ENCODE results near the gene BMP6. TPM values are rescaled to one million over a fixed set of nuclear protein-coding genes. Genes with fewer than 3 reads are reported as not detected.

Gene BMP6
- total RNA-seq, 1 donor from 2014 or later: 0.41 TPM

DNA sequence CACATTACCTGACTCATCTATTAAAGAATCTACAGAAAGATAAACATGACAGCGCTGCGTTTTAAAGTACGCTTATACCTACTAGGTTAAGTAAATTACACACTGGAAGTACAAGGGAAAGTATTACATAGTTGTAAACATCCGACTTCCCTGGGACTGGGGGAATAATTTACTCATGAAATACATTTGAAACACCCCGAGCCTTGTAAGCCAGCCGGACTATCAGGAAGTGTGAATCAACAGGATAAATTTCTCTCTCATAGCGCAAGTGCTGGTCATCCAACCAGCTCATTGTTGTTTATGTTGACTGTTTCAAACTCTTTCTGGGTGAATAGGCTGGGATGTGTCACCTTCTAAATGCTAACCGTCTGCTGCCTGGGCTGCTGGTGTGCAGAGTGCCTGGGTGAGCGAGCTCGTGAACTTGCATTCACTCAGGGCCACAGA is 4.9 kb downstream of the BMP6 start:
- H3K9me3 Mint-ChIP-seq: no peaks in the 10 kb centered on the region
- no peak overlapping the region for H2AFZ ChIP-seq (replicated peaks)
- H3K9ac ChIP-seq: no peak overlapping the region
- peaks cover 18% of the 10 kb centered on the region for H3F3A ChIP-seq (ENCODE audit: low read depth)
- H3K79me2 ChIP-seq (ENCODE audit: low read depth): no peaks in the 10 kb centered on the region
- H4K20me1 ChIP-seq (ENCODE audit: low read depth): peaks cover 21% of the 10 kb centered on the region
- no peak for DNase-seq (ENCODE audit: low spot score)
- H3K27me3 ChIP-seq: peaks cover 60% of the 10 kb centered on the region
- no peak overlapping the region for H3K27ac Mint-ChIP-seq
- peaks cover 36% of the 10 kb centered on the region for H3K4me1 Mint-ChIP-seq
- peaks cover 31% of the 10 kb centered on the region for H3K4me1 ChIP-seq
- peaks cover 17% of the 10 kb centered on the region for H3K27me3 Mint-ChIP-seq (ENCODE audit: insufficient read depth, low read depth)
- TF ChIP-seq CTCF (IDR thresholded peaks at IDR 0.05): no peak
- TF ChIP-seq EZH2 (IDR thresholded peaks at IDR 0.05): no peak
- TF ChIP-seq EZH2phosphoT487 (IDR thresholded peaks at IDR 0.05): no peak
- H3K36me3 ChIP-seq: no peaks in the 10 kb centered on the region
- H3K4me3 ChIP-seq: no peak overlapping the region
- no peaks in the 10 kb centered on the region for H3K9me3 ChIP-seq (ENCODE audit: low read depth)
- H3K36me3 Mint-ChIP-seq: no peaks in the 10 kb centered on the region
- H3K27ac ChIP-seq: no peak overlapping the region
- no peak overlapping the region for H3K4me2 ChIP-seq
- no peak overlapping the region for H3K4me3 Mint-ChIP-seq

DNA sequence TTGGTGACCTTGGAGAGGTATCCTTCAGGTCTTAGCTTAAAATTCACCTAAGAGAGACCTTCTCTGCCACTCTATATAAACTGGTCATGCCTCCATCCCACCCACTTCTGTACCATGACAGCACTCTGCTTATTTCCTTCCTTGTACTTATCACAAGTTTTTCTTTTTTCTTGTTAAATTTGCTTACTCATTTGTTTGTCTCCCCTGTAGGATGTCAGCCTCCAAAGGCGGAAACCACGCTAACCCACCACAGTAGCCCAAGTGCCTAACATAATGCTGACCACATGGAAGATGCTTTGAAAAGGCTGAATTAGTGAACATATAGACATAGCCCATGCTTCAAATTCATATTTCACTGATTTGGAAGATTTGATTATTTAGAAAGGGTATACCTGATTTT is 5.4 kb downstream of the BMP6 start:
- no peaks in the 10 kb centered on the region for H3K79me2 ChIP-seq (ENCODE audit: low read depth)
- no peak overlapping the region for H3K9ac ChIP-seq
- peaks cover 55% of the 10 kb centered on the region for H3K27me3 ChIP-seq
- H4K20me1 ChIP-seq (ENCODE audit: low read depth): peaks cover 21% of the 10 kb centered on the region
- Mint-ChIP-seq H3K4me3 (no peak overlapping the region), H3K27ac (no peak overlapping the region), H3K4me1 (peaks cover 41% of the 10 kb centered on the region), H3K27me3 (ENCODE audit: insufficient read depth, low read depth) (peaks cover 16% of the 10 kb centered on the region), H3K9me3 (no peaks in the 10 kb centered on the region), H3K36me3 (no peaks in the 10 kb centered on the region)
- H3K4me1 ChIP-seq: peaks cover 31% of the 10 kb centered on the region
- no peak overlapping the region for H3K27ac ChIP-seq
- H3F3A ChIP-seq (ENCODE audit: low read depth): peaks cover 18% of the 10 kb centered on the region
- DNase-seq (ENCODE audit: low spot score): no peak
- H3K9me3 ChIP-seq (ENCODE audit: low read depth): no peaks in the 10 kb centered on the region
- no peak overlapping the region for H3K4me3 ChIP-seq
- H3K36me3 ChIP-seq: no peaks in the 10 kb centered on the region
- H3K4me2 ChIP-seq: no peak overlapping the region
- no peak overlapping the region for H2AFZ ChIP-seq (replicated peaks)
- TF ChIP-seq CTCF (IDR thresholded peaks at IDR 0.05): no peak

- Histone ChIP-seq H2AFZ (replicated peaks) (no peak overlapping the region), H3K4me2 (peak overlapping the region; percentile 45), H3K36me3 (no peaks in the 10 kb centered on the region), H3K9me3 (ENCODE audit: low read depth) (no peaks in the 10 kb centered on the region), H3K79me2 (ENCODE audit: low read depth) (no peaks in the 10 kb centered on the region), H3K4me3 (no peak overlapping the region), H3K27me3 (peaks cover 45% of the 10 kb centered on the region), H3K4me1 (peaks cover 31% of the 10 kb centered on the region), H3F3A (ENCODE audit: low read depth) (peaks cover 18% of the 10 kb centered on the region), H4K20me1 (ENCODE audit: low read depth) (peaks cover 19% of the 10 kb centered on the region), H3K9ac (no peak overlapping the region), H3K27ac (no peak overlapping the region)
- DNase-seq (ENCODE audit: low spot score): peak; percentile 22
- Mint-ChIP-seq H3K27me3 (ENCODE audit: insufficient read depth, low read depth) (peaks cover 15% of the 10 kb centered on the region), H3K27ac (no peak overlapping the region), H3K36me3 (no peaks in the 10 kb centered on the region), H3K4me3 (no peak overlapping the region), H3K4me1 (peaks cover 46% of the 10 kb centered on the region), H3K9me3 (no peaks in the 10 kb centered on the region)
- no peak for TF ChIP-seq EZH2 (IDR thresholded peaks at IDR 0.05)
- no peak for TF ChIP-seq EZH2phosphoT487 (IDR thresholded peaks at IDR 0.05)
- no peak for TF ChIP-seq CTCF (IDR thresholded peaks at IDR 0.05)
Measured at GRCh38 chr6:7732228-7732627, 6.3 kb downstream of the BMP6 start.
